Heart left ventricle (tissue), 16 donors: ENCODE data around the gene KLF7. TPM values are rescaled to one million over a fixed set of nuclear protein-coding genes. Genes with fewer than 3 reads are reported as not detected.

Experiments used
- ATAC-seq, 4 donors: fragments of 200-7000 bp; cut with Tn5 transposase; one replicate each; pipeline ENCODE4 v1.9.1; 2020 to 2022; ENCODE audit warnings: moderate library complexity in 4 of 4, mild to moderate bottlenecking in 3 of 4, moderate number of reproducible peaks in 1 of 4
- DNase-seq, 5 donors: peaks; one replicate each; pipeline ENCODE4 v3.0.0-alpha.2; 2020
- H3K27ac ChIP-seq, 12 donors: fragments of 200-600 bp; sonication (generic) in 4 of 12; one replicate each; pipeline versions ENCODE4 v1.5.0 to v1.8.0; 2016 to 2022; ENCODE audit warnings: mild to moderate bottlenecking in 2 of 12
- H3K27me3 ChIP-seq, 9 donors: fragments of 200-600 bp; sonication (generic) in 2 of 9; one replicate each; pipeline versions ENCODE4 v1.5.1 to v1.8.0; 2016 to 2022; ENCODE audit warnings: mild to moderate bottlenecking in 3 of 9
- H3K36me3 ChIP-seq, 9 donors: fragments of 200-600 bp; sonication (generic) in 2 of 9; one replicate each; pipeline versions ENCODE4 v1.5.0 to v1.8.0; 2018 to 2022; ENCODE audit warnings: mild to moderate bottlenecking in 2 of 9
- H3K4me1 ChIP-seq, 12 donors: fragments of 200-600 bp; sonication (generic) in 4 of 12; one replicate each; pipeline versions ENCODE4 v1.5.0 to v1.8.0; 2016 to 2022; ENCODE audit warnings: mild to moderate bottlenecking in 3 of 12
- H3K4me3 ChIP-seq, 12 donors: fragments of 200-600 bp; sonication (generic) in 4 of 12; one replicate each; pipeline versions ENCODE4 v1.5.0 to v1.8.0; 2017 to 2022; ENCODE audit warnings: mild to moderate bottlenecking in 9 of 12, moderate library complexity in 4 of 12
- H3K9me3 ChIP-seq, 12 donors: fragments of 200-600 bp; sonication (generic) in 4 of 12; one replicate each; pipeline versions ENCODE4 v1.5.0 to v1.8.0; 2016 to 2022; ENCODE audit warnings: mild to moderate bottlenecking in 1 of 12
- CTCF ChIP-seq, 12 donors: fragments of 200-600 bp; sonication (generic) in 4 of 12; IDR thresholded peaks; one replicate each; pipeline versions ENCODE4 v1.5.0 to v1.8.0; 2018 to 2022; ENCODE audit warnings: antibody characterized with exemption in 12 of 12, mild to moderate bottlenecking in 5 of 12
- POLR2A ChIP-seq, 2 donors: fragments of 450-650 bp; IDR thresholded peaks; one replicate each; pipeline ENCODE4 v1.6.1; 2017; ENCODE audit warnings: antibody characterized with exemption in 2 of 2, mild to moderate bottlenecking in 2 of 2, moderate library complexity in 2 of 2
- WGBS, 4 donors: extraction: QIAGEN DNeasy Blood & Tissue Kit in 2 of 4; methylation state at CpG; one replicate each; pipeline versions ENCODE4 v1.1.5 to v1.1.7; 2013 to 2018; 5-methylcytosine and 5-hydroxymethylcytosine counted together
- intact Hi-C, 10 donors: fragments of 100-400 bp; cut with DNase I; formaldehyde crosslinking; loops; one replicate each; pipeline versions ENCODE4 v1.11.1 to v1.14.2; 2022
- polyA plus RNA-seq, 2 donors: library from polyadenylated mRNA; stranded (reverse); fragments of 200-250 nt; gene quantifications; one replicate each; pipeline ENCODE4 v1.2.3, GENCODE V29; 2013
- total RNA-seq, 9 donors: library from RNA; depleted of rRNA in 2 of 9; stranded (reverse); fragments of >200 nt in 2 of 9; fragmentation: NEBNext Ultra II Directional in 3 of 9; extraction: Animal tissue kit (Norgen Biotek cat#: 25700) in 3 of 9; gene quantifications; one replicate each; pipeline versions ENCODE4 v1.1.0 to v1.2.4, GENCODE V29; 2016 to 2023
- donor health status: ischemic (EF 13 %, LVEDD 7.1; RV severe dilation, severe dysfunction).
- donor health status: healthy with polysubstance abuse.
- donor health status: DM: no; HTN: yes; CAD: no.
- donor health status: DM: no; HTN: no; CAD: no.
- donor health status: ischemic (EF 25% LVEDD 6.9; RV normal size, moderate dysfunction).
- donor health status: ischemic (EF 25% LVEDD 5.7; RV mildly dilated, moderate dysfunction).
- donor health status: healthy.
- donor health status: DM: yes; HTN: yes; CAD: no.
- donor health status: ischemic (EF 35%, LVEDD 5.7; RV mildly dilated, moderate dysfunction).
- donor health status: nonischemic (EF 11% LVEDD 7.7; RV severe dilation, severe dysfunction).
- donor health status: DM: yes; HTN: yes; CAD: no.
- donor health status: PGD.
- donor health status: ischemic (EF 29% LVEDD 5.4; RV normal size, mild dysfunction).
- donor health status: nonischemic (EF 23%, LVEDD 6.1; RV moderate dilation, normal function).

Gene KLF7
- total and polyA plus RNA-seq, 11 donors: 5.0 to 49.8 (median 26.2) TPM

GRCh38 chr2:207115715-207116364, 49.9 kb downstream of the KLF7 start:
- 16 to 26% (median 21%) methylated on average over 6 of the region's 6 CpGs for WGBS, 4 donors
- Histone ChIP-seq H3K36me3 (peaks cover 0 to 38% (median 6%) of the 10 kb centered on the region in 9 donors), H3K4me1 (peaks cover 0 to 62% (median 29%) of the 10 kb centered on the region in 12 donors), H3K27me3 (no peaks in the 10 kb centered on the region), H3K9me3 (no peaks in the 10 kb centered on the region), H3K4me3 (peak overlapping the region in 3 of 12 donors; percentile 2 to 31 (median 19)), H3K27ac (peak overlapping the region in 5 of 12 donors; percentile 2 to 40 (median 10))
- ATAC-seq (peak; percentile 68 to 86 (median 81)), DNase-seq (peak in 2 of 5 donors; percentile 39 to 52)
- TF ChIP-seq CTCF (IDR thresholded peaks at IDR 0.05) (peak in 7 of 12 donors; percentile 7 to 42 (median 24)), POLR2A (IDR thresholded peaks at IDR 0.05) (no peak)
- intact Hi-C loops: no loop called here

GRCh38 chr2:207113414-207113813, 52.3 kb downstream of the KLF7 start:
- DNase-seq (no peak), ATAC-seq (no peak)
- TF ChIP-seq POLR2A (IDR thresholded peaks at IDR 0.05): no peak
- TF ChIP-seq CTCF (IDR thresholded peaks at IDR 0.05): no peak
- no peaks in the 10 kb centered on the region for H3K27me3 ChIP-seq
- H3K4me3 ChIP-seq: no peak overlapping the region
- no peak overlapping the region for H3K27ac ChIP-seq
- intact Hi-C loops: no loop called here
- H3K9me3 ChIP-seq: no peaks in the 10 kb centered on the region
- peaks cover 0 to 69% (median 27%) of the 10 kb centered on the region in 12 donors for H3K4me1 ChIP-seq
- H3K36me3 ChIP-seq: peaks cover 0 to 37% (median 14%) of the 10 kb centered on the region in 9 donors

GRCh38 chr2:207112785-207113184, 53.0 kb downstream of the KLF7 start:
- no peak overlapping the region for H3K27ac ChIP-seq
- no peaks in the 10 kb centered on the region for H3K9me3 ChIP-seq
- no peak overlapping the region for H3K4me3 ChIP-seq
- no peaks in the 10 kb centered on the region for H3K27me3 ChIP-seq
- H3K36me3 ChIP-seq: peaks cover 0 to 40% (median 17%) of the 10 kb centered on the region in 9 donors
- peaks cover 0 to 64% (median 26%) of the 10 kb centered on the region in 12 donors for H3K4me1 ChIP-seq
- DNase-seq: no peak
- 86 to 90% (median 87%) methylated on average over 2 of the region's 2 CpGs for WGBS, 4 donors
- TF ChIP-seq POLR2A (IDR thresholded peaks at IDR 0.05) (no peak), CTCF (IDR thresholded peaks at IDR 0.05) (no peak)
- ATAC-seq: no peak
- intact Hi-C loops: no loop called here

- Histone ChIP-seq H3K27ac (no peak overlapping the region), H3K36me3 (peaks cover 0 to 44% (median 21%) of the 10 kb centered on the region in 9 donors), H3K27me3 (no peaks in the 10 kb centered on the region), H3K4me1 (peaks cover 0 to 64% (median 25%) of the 10 kb centered on the region in 12 donors), H3K9me3 (no peaks in the 10 kb centered on the region), H3K4me3 (no peak overlapping the region)
- WGBS, 4 donors: 44 to 95% (median 61%) methylated on average over 2 of the region's 2 CpGs
- intact Hi-C loops: no loop called here
- no peak for ATAC-seq
- DNase-seq: no peak
- TF ChIP-seq POLR2A (IDR thresholded peaks at IDR 0.05) (no peak), CTCF (IDR thresholded peaks at IDR 0.05) (no peak)
These were observed 53.4 kb downstream of the KLF7 start for GRCh38 chr2:207112383-207112782.
